ENCODE measurements around the gene PAFAH1B2. TPM values are rescaled to one million over a fixed set of nuclear protein-coding genes. Genes with fewer than 3 reads are reported as not detected.
"Not testable (repeated sequence)": the region's sequence is repeated elsewhere in the genome, so short reads cannot be mapped to it uniquely, and the experiment has no call there.

Gene PAFAH1B2
- total RNA-seq, 2 donors from 2014 or later = 53.7 to 87.6 TPM

DNA sequence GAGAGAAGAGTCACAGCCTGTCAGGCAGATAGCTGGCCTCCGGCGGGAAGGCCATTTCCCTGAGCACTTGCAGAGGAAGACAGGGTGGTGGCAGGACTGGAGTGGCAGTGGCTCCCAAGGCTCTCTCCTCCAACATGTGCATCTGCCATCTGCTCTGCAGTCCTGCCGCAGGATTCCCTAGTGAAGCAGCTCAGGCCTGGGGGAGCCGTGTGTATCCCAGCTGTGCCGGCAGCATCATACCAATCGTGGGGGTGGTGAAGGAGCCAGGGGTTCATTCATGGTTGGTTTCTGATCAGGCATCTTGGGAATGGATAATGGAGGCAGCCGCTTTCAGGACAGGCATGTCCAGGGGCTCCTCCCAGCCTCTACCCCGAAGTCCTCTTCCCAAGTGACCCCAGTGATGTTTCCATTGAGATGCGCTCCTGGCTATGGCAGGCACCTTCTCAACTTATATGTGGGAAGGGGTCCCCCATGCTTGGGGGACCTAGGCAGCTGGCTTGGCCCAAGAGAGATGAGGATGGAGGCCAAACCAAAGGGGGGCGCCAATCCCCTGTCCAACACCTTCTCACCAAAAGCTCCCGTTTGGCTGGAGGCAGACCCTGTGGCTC, 61.2 kb downstream of the PAFAH1B2 start:
- no peak for ATAC-seq (replicated peaks)
- H3K27ac Mint-ChIP-seq = peak overlapping the region; percentile 2
- no peak overlapping the region for H3K4me3 Mint-ChIP-seq

DNA sequence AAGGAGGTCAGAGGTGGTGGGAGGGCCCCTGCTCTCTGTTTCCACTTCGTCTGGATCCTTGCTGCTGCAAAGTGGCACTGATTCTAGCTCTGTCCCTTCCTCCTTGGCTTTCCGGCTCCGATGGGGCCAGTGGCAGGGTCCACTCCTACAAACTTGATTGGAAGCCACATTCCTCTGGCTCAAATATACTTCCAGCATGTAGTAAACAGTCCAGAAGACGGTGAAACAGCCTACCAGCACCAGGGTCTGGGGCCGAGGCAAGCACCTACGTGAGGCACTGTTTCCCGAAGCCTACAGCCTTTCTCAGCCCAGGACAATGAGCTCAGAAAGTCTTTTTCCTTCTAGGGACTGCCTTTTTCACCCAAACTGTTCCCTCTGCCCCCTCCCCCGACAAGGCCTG, 62.0 kb downstream of the PAFAH1B2 start:
- not testable (repeated sequence) for H3K4me3 Mint-ChIP-seq; H3K27ac Mint-ChIP-seq; H3K9me3 Mint-ChIP-seq; H3K4me1 Mint-ChIP-seq; H3K27me3 Mint-ChIP-seq; ATAC-seq (replicated peaks)
- H3K36me3 Mint-ChIP-seq (ENCODE audit: low read depth) = peaks cover 56% of the 10 kb centered on the region

More for the DNA sequence above, 61.2 kb downstream of the PAFAH1B2 start:
- Mint-ChIP-seq H3K27me3 (no peaks in the 10 kb centered on the region), H3K4me1 (no peaks in the 10 kb centered on the region), H3K36me3 (ENCODE audit: low read depth) (peaks cover 48% of the 10 kb centered on the region), H3K9me3 (no peaks in the 10 kb centered on the region)

DNA sequence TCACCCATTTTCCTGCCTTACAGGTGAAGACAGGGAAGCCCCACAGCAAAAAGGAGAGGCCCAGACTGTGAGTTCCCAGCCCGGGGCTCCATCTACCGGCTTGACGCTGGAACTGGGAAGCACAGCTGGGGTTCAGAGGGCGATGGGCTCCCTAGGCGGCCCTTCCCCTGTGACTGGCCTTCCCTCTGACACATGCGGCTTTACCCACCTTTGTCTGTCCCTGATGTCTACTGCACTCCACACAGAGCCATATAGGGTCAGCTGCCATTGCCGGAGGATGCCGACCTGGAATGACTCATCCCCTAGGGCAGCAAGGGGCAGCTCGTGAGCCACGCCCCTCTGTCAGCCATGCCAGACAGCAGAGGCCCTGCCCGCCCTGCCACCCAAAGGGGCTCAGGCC, 62.8 kb downstream of the PAFAH1B2 start:
- not testable (repeated sequence) for ATAC-seq (replicated peaks)

DNA sequence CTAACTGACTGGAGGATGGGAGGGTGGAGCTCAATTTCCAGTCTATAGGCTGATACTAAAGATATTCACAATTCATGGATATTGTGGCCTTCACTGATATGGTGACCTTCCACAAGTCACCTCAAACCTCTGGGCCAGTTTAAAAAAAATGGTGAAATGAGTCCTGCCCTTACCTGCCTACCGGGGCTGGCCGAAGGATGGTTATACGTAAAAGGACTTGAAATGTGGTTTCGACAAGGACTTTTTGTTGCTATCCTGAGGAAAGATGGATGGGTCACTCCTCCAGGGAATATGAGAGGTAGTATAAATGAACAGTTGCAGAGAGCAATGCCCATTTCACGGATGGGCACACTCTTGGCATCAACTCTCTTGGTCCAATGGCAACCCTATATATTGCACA, 63.4 kb downstream of the PAFAH1B2 start:
- H3K4me1 Mint-ChIP-seq; ATAC-seq (replicated peaks); H3K9me3 Mint-ChIP-seq; H3K4me3 Mint-ChIP-seq; H3K27me3 Mint-ChIP-seq; H3K27ac Mint-ChIP-seq: not testable (repeated sequence)
- H3K36me3 Mint-ChIP-seq (ENCODE audit: low read depth) = peaks cover 70% of the 10 kb centered on the region

More for the DNA sequence above, 62.8 kb downstream of the PAFAH1B2 start:
- peaks cover 64% of the 10 kb centered on the region for H3K36me3 Mint-ChIP-seq (ENCODE audit: low read depth)
- not testable (repeated sequence) for H3K9me3 Mint-ChIP-seq, H3K4me1 Mint-ChIP-seq, H3K27ac Mint-ChIP-seq, H3K27me3 Mint-ChIP-seq, H3K4me3 Mint-ChIP-seq

DNA sequence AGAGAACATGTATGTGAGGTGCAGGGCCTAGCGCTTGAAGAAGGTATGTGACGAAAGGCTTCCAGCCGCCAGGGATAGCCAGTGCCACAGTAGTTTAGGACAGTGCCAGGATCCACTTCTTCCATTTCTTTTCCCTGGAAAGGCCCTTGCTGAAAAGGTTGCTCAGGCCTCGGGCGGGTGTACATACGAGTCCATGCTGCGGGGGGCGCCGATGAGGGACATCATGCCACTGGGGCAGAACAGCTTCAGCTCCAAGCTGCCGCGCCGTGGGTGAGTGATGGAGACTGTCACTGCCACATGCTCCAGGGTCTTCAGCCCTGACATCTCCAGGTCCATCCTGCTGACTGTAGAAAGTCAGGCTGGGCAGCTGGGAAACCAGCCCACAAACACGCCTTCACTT, 64.6 kb downstream of the PAFAH1B2 start:
- H3K9me3 Mint-ChIP-seq; H3K27ac Mint-ChIP-seq; H3K4me1 Mint-ChIP-seq; ATAC-seq (replicated peaks); H3K27me3 Mint-ChIP-seq; H3K4me3 Mint-ChIP-seq: not testable (repeated sequence)
- H3K36me3 Mint-ChIP-seq (ENCODE audit: low read depth) = peaks cover 73% of the 10 kb centered on the region

DNA sequence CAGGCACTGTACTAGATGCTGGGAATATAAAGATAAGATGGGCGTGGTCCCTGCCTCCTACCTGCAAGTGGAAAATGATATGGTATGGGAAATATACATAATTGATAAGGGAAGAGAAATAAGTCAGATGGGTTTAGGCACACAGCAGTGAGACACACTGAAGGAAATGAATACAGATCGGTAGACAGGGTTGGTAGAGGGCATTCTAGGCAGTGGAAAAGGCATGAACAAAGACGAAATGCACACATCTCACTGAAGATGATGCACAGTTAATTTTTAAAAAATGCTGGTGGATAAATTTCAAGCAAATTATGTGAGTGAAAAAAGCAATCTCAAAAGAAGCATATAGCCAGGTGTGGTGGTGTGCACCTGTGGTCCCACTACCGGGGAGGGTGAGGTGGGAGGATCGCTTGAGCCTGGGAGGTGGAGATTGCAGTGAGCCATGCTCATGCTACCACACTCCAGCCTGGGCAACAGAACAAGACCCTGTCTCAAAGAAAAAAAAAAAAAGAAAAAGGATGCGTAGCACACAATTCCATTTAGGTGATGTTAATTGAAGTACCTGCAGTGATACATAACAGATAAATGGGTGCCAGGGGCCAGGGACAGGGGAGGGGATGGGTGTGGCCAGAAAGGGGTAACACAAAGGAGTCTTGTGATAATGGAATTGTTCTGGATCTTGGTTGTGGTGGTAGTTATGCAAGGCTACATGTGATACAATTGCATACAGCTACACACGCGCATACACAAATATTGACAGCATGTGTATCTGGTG, 65.5 kb downstream of the PAFAH1B2 start:
- H3K4me1 Mint-ChIP-seq; ATAC-seq (replicated peaks); H3K27ac Mint-ChIP-seq; H3K4me3 Mint-ChIP-seq; H3K27me3 Mint-ChIP-seq; H3K9me3 Mint-ChIP-seq: not testable (repeated sequence)
- peaks cover 73% of the 10 kb centered on the region for H3K36me3 Mint-ChIP-seq (ENCODE audit: low read depth)

DNA sequence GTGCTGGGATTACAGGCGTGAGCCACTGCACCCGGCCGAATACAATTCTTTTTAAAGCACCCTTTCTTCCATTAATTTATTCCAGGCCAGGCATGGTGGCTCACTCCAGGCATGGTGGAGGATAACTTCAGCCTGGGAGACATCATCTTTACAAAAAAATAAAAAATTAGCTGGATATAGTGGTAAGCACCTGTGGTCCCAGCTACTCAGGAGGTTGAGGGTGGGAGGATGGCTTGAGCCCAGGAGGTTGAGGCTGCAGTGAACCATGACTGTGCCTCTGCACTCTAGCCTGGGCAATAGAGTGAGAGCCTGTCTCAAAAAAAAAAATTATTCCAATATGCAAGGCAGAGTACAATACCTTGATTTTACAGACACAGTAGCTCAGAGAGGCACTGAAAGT, 66.5 kb downstream of the PAFAH1B2 start:
- no peaks in the 10 kb centered on the region for H3K9me3 Mint-ChIP-seq
- H3K4me3 Mint-ChIP-seq = no peak overlapping the region
- H3K27ac Mint-ChIP-seq = no peak overlapping the region
- no peaks in the 10 kb centered on the region for H3K27me3 Mint-ChIP-seq
- peaks cover 73% of the 10 kb centered on the region for H3K36me3 Mint-ChIP-seq (ENCODE audit: low read depth)
- H3K4me1 Mint-ChIP-seq = peaks cover 6% of the 10 kb centered on the region
- ATAC-seq (replicated peaks) = no peak

DNA sequence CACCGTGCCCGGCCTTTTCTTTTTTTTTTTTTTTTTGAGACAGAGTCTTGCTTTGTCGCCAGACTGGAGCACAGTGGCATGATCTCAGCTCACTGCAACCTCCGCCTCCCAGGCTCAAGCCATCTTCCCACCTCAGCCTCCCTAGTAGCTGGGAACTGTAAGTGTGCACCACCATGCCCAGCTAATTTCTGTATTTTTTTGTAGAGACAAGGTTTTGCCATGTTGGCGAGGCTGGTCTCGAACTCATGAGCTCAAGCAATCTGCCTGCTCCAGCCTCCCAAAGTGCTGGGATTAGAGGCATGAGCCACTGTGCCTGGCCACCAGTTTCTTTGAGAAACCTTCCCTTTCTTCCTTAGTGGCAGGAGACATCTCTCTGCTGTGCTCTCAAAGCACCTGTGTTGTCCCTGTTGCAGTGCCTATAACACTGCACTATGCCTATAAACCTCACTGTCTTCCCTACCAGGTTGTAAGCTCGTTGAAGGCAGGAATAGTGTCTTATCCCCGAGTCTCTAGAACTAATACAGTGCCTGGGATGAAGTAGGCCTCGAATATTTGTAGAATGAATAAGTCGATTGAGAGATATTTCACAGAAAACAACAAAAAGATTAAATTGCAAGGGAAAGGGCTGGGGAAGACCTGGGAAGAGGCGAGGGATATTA, 68.7 kb downstream of the PAFAH1B2 start:
- H3K9me3 Mint-ChIP-seq = no peaks in the 10 kb centered on the region
- ATAC-seq (replicated peaks) = no peak

DNA sequence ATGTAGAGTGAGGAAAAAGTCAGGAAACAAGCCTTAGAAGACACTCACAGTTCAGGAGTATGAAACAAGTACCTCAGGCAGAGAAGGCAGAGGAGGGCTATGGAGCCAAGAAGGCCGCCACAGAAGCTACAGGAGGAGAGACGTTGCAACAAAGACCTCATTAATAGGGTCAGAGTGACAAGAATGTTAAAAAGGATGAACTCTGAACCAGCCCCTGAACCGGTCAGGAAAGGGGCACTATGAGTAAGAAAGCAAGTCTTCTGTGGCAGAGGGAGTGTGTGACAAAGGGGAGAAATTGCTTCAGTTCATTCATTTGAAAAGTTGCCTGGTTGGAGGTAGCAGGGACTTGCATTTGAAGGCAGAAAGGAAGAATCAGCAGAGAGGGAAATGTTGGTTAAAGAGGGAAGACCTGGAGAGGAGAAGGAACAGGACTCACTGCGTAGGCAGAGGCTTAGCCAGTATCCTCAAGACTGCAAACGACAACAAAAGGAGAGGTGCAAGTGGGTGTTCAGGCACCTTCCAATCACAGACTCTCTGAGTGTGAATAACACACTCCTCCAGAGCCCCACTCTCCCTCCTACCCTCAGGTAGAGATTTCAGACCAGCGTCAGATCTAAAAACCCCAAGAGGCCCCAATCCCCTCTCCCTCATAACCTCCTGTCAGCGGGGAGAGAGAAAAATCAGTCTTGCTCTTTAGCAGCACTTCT, 70.5 kb downstream of the PAFAH1B2 start:
- Mint-ChIP-seq H3K9me3 (no peaks in the 10 kb centered on the region), H3K27ac (peak overlapping the region; percentile 28), H3K27me3 (no peaks in the 10 kb centered on the region), H3K36me3 (ENCODE audit: low read depth) (peaks cover 100% of the 10 kb centered on the region), H3K4me3 (no peak overlapping the region), H3K4me1 (peaks cover 10% of the 10 kb centered on the region)
- ATAC-seq (replicated peaks) = no peak

More for the DNA sequence above, 68.7 kb downstream of the PAFAH1B2 start:
- H3K4me3 Mint-ChIP-seq = no peak overlapping the region
- peaks cover 88% of the 10 kb centered on the region for H3K36me3 Mint-ChIP-seq (ENCODE audit: low read depth)
- peaks cover 6% of the 10 kb centered on the region for H3K4me1 Mint-ChIP-seq
- no peaks in the 10 kb centered on the region for H3K27me3 Mint-ChIP-seq
- H3K27ac Mint-ChIP-seq = no peak overlapping the region

DNA sequence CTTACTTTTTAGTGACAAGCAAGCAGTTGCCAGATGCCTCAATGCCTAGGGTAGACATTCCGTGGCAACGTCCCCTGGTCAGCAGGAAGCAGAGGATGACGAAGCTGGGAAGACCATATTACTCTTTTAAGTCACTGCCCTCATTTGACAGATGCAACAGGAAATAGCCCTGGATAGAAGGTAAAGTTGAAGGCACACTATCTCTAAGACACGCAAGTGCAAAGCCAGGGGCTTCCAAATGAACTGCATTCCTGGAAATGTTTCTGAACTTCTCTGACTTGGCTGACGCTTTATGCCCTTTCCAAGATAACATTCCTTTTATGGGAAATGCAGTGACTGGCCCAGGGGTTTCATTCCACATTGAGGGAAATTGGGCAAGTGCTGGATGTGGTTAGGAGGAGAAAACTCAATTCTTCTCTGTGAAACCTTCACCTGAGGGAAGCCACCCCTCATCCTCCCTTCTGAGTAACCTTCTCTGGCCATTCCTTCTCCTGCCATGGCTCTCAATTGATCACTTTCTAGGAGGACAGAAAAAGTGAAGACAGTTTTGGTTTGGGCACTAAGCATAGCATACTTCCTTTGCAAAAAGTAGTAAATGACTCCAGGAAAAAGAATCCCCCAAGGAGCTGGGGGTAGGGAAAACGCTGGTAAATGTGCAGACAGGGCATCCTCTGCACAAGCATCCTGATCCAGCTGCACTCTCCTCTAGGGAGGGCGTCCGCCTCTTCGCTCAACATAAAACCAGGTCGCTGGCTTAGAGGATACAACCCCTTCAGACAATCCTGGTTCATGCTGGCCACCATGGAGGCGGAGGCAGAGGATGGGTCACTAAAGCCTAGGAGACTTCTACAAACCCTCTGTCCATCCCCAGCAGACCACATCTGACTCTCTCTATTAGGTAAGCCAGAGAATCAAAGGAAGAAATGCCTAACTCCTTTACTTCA, 73.3 kb downstream of the PAFAH1B2 start:
- no peaks in the 10 kb centered on the region for H3K9me3 Mint-ChIP-seq
- no peak for ATAC-seq (replicated peaks)
- peaks cover 10% of the 10 kb centered on the region for H3K4me1 Mint-ChIP-seq
- no peaks in the 10 kb centered on the region for H3K27me3 Mint-ChIP-seq
- H3K36me3 Mint-ChIP-seq (ENCODE audit: low read depth) = peaks cover 100% of the 10 kb centered on the region
- H3K27ac Mint-ChIP-seq = peak overlapping the region; percentile 68
- no peak overlapping the region for H3K4me3 Mint-ChIP-seq

DNA sequence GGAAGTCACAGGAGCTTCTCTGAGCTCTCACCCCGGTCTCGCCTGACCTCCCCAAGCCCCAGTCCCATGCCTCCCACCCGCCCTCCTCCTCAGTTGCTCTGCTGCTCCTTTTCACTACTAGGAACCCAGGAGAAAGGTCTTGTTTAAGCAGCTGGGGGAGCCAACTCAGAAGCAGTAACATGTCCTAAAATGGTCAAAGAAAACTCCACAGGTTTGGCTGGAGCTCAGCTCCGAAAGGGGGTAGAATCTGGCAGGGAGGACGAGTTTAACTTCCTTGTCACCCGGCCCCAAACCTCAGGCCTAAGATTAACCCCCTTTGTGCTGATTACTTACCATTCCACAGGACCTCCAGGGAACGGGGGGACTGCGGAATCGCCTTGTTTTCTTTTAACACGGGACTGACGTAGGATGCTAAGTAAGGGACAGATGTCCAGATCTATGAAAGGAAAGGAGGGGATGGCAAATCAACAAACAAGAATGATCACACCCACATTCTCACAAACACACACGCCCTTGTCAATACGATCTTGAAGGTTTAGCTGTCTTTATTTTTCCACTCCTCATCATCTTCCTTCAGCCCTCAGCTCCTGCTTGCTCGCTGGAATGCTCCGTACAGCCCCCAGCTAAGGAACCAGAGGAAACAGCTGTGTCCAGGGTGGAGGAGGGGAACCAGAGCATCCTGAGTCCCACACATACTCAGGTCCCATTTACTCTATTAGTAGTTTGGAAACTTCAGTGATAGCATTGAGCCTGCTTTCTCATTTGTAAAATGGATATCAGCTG, 74.2 kb downstream of the PAFAH1B2 start:
- H3K4me3 Mint-ChIP-seq = no peak overlapping the region
- H3K27me3 Mint-ChIP-seq = no peaks in the 10 kb centered on the region
- peaks cover 5% of the 10 kb centered on the region for H3K4me1 Mint-ChIP-seq
- peaks cover 100% of the 10 kb centered on the region for H3K36me3 Mint-ChIP-seq (ENCODE audit: low read depth)
- no peaks in the 10 kb centered on the region for H3K9me3 Mint-ChIP-seq
- ATAC-seq (replicated peaks) = no peak
- peak overlapping the region; percentile 28 for H3K27ac Mint-ChIP-seq

DNA sequence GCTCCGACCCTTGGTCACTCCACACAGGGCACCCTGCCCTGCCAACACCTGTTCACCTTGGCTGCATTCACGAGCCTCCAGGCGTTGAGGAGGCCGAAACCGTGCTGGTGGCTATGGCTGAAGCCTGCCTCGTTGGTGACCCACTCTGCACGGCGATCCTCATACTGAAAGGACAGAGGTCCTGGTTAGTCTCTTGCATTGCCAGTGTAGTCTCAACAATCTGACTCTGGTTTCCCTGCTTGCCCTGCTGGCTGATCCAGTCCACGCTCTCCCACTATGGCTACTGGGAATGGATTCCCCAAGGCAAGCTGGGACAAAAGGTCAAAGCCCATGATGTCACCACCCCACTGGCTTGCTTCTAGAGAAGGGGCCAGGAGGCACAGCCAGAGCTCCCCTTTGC, 74.9 kb downstream of the PAFAH1B2 start:
- no peak for ATAC-seq (replicated peaks)
- no peaks in the 10 kb centered on the region for H3K9me3 Mint-ChIP-seq
- H3K27ac Mint-ChIP-seq = peak overlapping the region; percentile 25
- no peaks in the 10 kb centered on the region for H3K27me3 Mint-ChIP-seq
- no peak overlapping the region for H3K4me3 Mint-ChIP-seq
- peaks cover 4% of the 10 kb centered on the region for H3K4me1 Mint-ChIP-seq
- peaks cover 100% of the 10 kb centered on the region for H3K36me3 Mint-ChIP-seq (ENCODE audit: low read depth)

DNA sequence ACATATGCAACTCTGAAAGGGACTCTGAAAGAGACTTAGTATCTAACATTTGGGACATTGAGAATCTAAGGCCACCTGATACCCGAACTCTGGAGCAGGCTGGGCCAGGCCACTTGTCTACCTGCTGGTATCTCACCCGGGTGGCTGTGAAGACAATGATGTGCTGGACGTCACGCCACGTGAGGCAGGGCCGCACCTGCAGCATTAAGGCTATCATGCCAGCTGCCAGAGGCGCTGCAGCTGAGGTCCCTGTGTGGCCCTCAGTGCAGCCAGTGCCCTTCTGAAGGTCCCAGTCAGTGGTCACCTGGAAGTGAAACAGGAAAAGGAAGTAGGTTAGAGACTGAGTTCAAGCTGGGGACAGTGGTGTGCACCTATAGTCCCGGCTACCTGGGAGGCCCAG, 75.4 kb downstream of the PAFAH1B2 start:
- ATAC-seq (replicated peaks) = no peak
- Mint-ChIP-seq H3K4me3 (no peak overlapping the region), H3K27ac (peak overlapping the region; percentile 25), H3K27me3 (no peaks in the 10 kb centered on the region), H3K36me3 (ENCODE audit: low read depth) (peaks cover 100% of the 10 kb centered on the region), H3K9me3 (no peaks in the 10 kb centered on the region), H3K4me1 (peaks cover 4% of the 10 kb centered on the region)
